Measurements from ENCODE around the gene PPP1R13B.

Gene PPP1R13B

GRCh38 chr14:103739793-103740501, 107.4 kb downstream of the PPP1R13B start:
- DNase-seq = no peak

- no peak for DNase-seq
Measured at GRCh38 chr14:103739466-103739792, 107.9 kb downstream of the PPP1R13B start.

GRCh38 chr14:103738701-103739451, 108.5 kb downstream of the PPP1R13B start:
- no peak for DNase-seq

GRCh38 chr14:103738166-103738565, 109.2 kb downstream of the PPP1R13B start:
- no peak for DNase-seq

GRCh38 chr14:103737432-103738045, 109.8 kb downstream of the PPP1R13B start:
- no peak for DNase-seq

GRCh38 chr14:103736546-103737431, 110.6 kb downstream of the PPP1R13B start:
- no peak for DNase-seq

- no peak for DNase-seq
Measured at GRCh38 chr14:103735815-103736545, 111.4 kb downstream of the PPP1R13B start.

GRCh38 chr14:103735439-103735814, 111.9 kb downstream of the PPP1R13B start:
- DNase-seq = no peak

- no peak for DNase-seq
Measured at GRCh38 chr14:103735022-103735421, 112.4 kb downstream of the PPP1R13B start.

GRCh38 chr14:103734081-103734888, 113.1 kb downstream of the PPP1R13B start:
- no peak for DNase-seq

- no peak for DNase-seq
Measured at GRCh38 chr14:103733651-103734050, 113.7 kb downstream of the PPP1R13B start.

GRCh38 chr14:103732868-103733620, 114.3 kb downstream of the PPP1R13B start:
- DNase-seq = no peak

GRCh38 chr14:103731916-103732867, 115.2 kb downstream of the PPP1R13B start:
- no peak for DNase-seq

- DNase-seq = no peak
Measured at GRCh38 chr14:103731481-103731880, 115.9 kb downstream of the PPP1R13B start.

- DNase-seq = no peak
Measured at GRCh38 chr14:103730490-103731035, 116.8 kb downstream of the PPP1R13B start.

- no peak for DNase-seq
Measured at GRCh38 chr14:103729496-103730448, 117.6 kb downstream of the PPP1R13B start.

- DNase-seq = no peak
Measured at GRCh38 chr14:103728721-103729120, 118.7 kb downstream of the PPP1R13B start.

- DNase-seq = no peak
Measured at GRCh38 chr14:103728141-103728540, 119.2 kb downstream of the PPP1R13B start.

Measured in effector CD4-positive, alpha-beta T cell (primary cell).